ENCODE measurements around the gene DENND1A.

GRCh38 chr9:123524866-123525265, 405.1 kb downstream of the DENND1A start:
- TF ChIP-seq CTCF (IDR thresholded peaks at IDR 0.05) (no peak), POLR2A (IDR thresholded peaks at IDR 0.05) (no peak), POLR2AphosphoS5 (IDR thresholded peaks at IDR 0.05) (no peak)
